ENCODE measurements around the gene RAPGEF3. TPM values are rescaled to one million over a fixed set of nuclear protein-coding genes. Genes with fewer than 3 reads are reported as not detected.

RAPGEF3 gene
- total and polyA plus RNA-seq, 9 of the 15 experiments (the other 6 are each of a cell fraction or from before 2014, with no cell fraction given), result 0.03 to 0.78 (median 0.37) TPM; not detected in 1

- FAIRE-seq, result no peak
- ATAC-seq, result no peak
- Histone ChIP-seq H3K4me2 (ENCODE audit: insufficient read depth, low read length) (no peak overlapping the region), H2AFZ (ENCODE audit: low read depth, low read length) (no peak overlapping the region), H3K4me3 (no peak overlapping the region), H3K36me3 (ENCODE audit: control insufficient read depth, insufficient read depth, low read length) (peaks cover 98% of the 10 kb centered on the region; the same call in 2 of the 3 replicates), H3K4me1 (replicated peaks in 1 of 2; ENCODE audit: control insufficient read depth in 2 of 2, insufficient read depth in 2 of 2, low read length in 2 of 2) (peaks cover 0 to 23% of the 10 kb centered on the region in 2 experiments; a peak in 2 of 5 replicates), H4K20me1 (replicated peaks; ENCODE audit: control insufficient read depth, insufficient read depth, low read length) (no peaks in the 10 kb centered on the region; the same call in 1 of the 2 replicates), H3K9me1 (ENCODE audit: control insufficient read depth, insufficient read depth, low read length) (peaks cover 5% of the 10 kb centered on the region), H3K27ac (ENCODE audit: extremely low read depth, low read depth, low read length) (no peak overlapping the region), H3K79me2 (ENCODE audit: control insufficient read depth, insufficient read depth, low read length) (peaks cover 20% of the 10 kb centered on the region), H3K9ac (ENCODE audit: insufficient read depth in 1 of 2, low read depth in 2 of 2, low read length in 2 of 2) (no peak overlapping the region), H3K9me3 (replicated peaks; ENCODE audit: control insufficient read depth, insufficient read depth, low read depth, low read length) (no peaks in the 10 kb centered on the region), H3K27me3 (ENCODE audit: control insufficient read depth in 2 of 2, insufficient read depth in 2 of 2, low read length in 2 of 2) (no peaks in the 10 kb centered on the region)
- BruUV-seq (replicated peaks), result no TSS peak
- POLR2A ChIA-PET, result interaction anchor here (0.7 to 1.5 kb wide), 3 partner anchors 17 to 53 kb away, joined by 3 to 4 read pairs (median 3); no protein-coding TSS in a partner anchor
- intact Hi-C loops (cut with micrococcal nuclease), result loop anchor here (5.0 kb wide), 1 partner anchor 41 kb away; no protein-coding TSS in a partner anchor
- TF ChIP-seq RBM22 (IDR thresholded peaks at IDR 0.05; ENCODE audit: low read depth, low read length, poor library complexity, severe bottlenecking) (peak; percentile 60), RBFOX2 (IDR thresholded peaks at IDR 0.05; ENCODE audit: low read depth, low read length) (peak; percentile 19; the same call in 1 of the 2 replicates), POLR2G (IDR thresholded peaks at IDR 0.05; ENCODE audit: low read depth, low read length) (peak; percentile 60), NCOA6 (IDR thresholded peaks at IDR 0.05) (no peak), MXD1 (CRISPR knock-in tag; IDR thresholded peaks at IDR 0.05; ENCODE audit: borderline replicate concordance, poor library complexity, severe bottlenecking) (no peak)
- in situ Hi-C loops (cut with MboI), result no loop called here
- 97% methylated on average over 13 of the region's 22 CpGs for WGBS (ENCODE audit: insufficient coverage, low coverage, missing lambda C conversion rate)
- CTCF ChIA-PET (ENCODE audit: low intra/inter-chr PET ratio), result interaction anchor here (0.7 kb wide), 1 partner anchor 42 kb away, joined by 3 read pairs; no protein-coding TSS in a partner anchor
- DNase-seq (ENCODE audit: extremely low read depth in 1 of 4, low spot score in 3 of 4), result no peak
These were observed 37.2 kb upstream of the RAPGEF3 start for GRCh38 chr12:47795814-47796411.
